Measurements from ENCODE around the gene LRP2.

LRP2 gene

DNA sequence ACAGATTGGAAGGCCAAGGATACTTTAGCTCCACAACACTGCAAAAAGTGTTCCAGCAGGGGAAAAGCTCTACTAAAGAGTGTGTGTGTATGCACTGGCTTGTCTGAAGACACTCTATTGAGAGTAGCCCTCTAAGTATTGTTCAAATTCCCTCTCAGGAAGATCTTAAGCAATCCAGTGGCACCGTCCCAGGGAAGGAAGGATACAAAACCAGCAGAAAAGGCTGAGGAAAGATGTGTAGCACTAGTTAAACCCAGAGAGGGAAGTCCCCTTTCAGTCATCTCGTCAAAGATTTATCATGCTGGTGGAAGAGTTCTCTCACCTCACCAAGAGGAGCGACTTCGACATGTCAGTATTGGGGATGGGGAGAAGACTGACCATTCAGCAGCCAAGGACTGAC lies 242.5 kb downstream of the LRP2 start:
- DNase-seq, result no peak
- no peak for ATAC-seq (replicated peaks)
- Mint-ChIP-seq H3K4me1 (ENCODE audit: low read depth in 2 of 2) (peaks cover 0 to 5% of the 10 kb centered on the region in 2 donors), H3K9me3 (peaks cover 0 to 2% of the 10 kb centered on the region in 2 donors), H3K27me3 (peaks cover 35 to 40% of the 10 kb centered on the region in 2 donors), H3K27ac (no peak overlapping the region), H3K4me3 (no peak overlapping the region), H3K36me3 (ENCODE audit: insufficient read depth) (no peaks in the 10 kb centered on the region)

DNA sequence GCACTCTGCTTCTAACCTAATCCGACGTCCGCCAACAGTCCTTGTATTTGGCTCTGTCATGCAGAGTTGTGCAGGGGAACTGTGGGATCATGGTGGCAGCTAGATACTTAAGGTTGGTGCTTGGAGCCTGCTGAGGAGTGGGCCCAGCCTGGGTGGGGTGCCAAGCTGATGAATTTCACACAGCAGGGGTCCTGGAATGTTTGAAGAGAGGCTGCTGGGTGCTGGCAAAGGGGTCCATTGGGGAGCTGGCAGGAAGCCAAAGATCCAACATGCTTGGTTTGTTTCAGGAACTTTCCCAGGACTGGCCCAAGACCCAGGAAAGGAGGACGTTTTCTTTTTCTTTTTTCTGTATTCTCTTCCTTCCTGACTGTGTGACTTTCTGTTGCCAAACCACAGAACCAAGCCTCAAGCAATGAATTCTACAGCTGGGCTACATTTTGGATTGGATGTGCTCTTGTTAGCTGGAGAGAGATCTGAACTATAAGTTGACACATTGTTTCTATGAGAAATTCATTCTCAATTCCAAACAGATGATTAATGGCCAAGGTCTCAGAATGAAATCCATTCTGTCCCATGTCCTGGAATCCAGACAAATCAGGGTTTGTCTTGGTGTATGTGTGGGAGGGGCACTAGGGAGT lies 243.1 kb downstream of the LRP2 start:
- ATAC-seq (replicated peaks) (no peak), DNase-seq (no peak)
- Mint-ChIP-seq H3K27me3 (peaks cover 30 to 40% of the 10 kb centered on the region in 2 donors), H3K4me3 (no peak overlapping the region), H3K9me3 (peaks cover 0 to 2% of the 10 kb centered on the region in 2 donors), H3K27ac (no peak overlapping the region), H3K4me1 (ENCODE audit: low read depth in 2 of 2) (peaks cover 0 to 5% of the 10 kb centered on the region in 2 donors), H3K36me3 (ENCODE audit: insufficient read depth) (no peaks in the 10 kb centered on the region)

DNA sequence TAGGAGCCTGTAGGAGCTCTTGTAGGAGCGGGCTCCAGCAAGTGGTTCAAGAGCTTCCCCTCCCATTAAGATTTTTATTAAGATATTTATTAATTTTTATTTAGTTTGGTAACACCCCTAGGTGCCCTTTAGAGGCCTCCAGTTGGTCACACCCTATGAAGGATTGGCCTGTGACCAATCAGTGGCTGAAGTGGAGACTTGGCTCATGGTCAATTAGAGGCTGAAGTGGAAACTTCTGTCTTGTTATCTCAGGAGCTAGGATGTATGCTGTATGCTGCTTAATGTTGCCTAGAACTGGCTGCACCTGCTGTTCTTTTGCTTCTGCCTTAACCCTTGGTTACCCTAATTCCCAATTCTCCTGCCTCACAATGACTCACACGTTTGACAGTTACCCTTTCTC lies 244.3 kb downstream of the LRP2 start:
- peaks cover 0 to 5% of the 10 kb centered on the region in 2 donors for H3K4me1 Mint-ChIP-seq (ENCODE audit: low read depth in 2 of 2)
- ATAC-seq (replicated peaks) (no peak), DNase-seq (no peak)
- no peaks in the 10 kb centered on the region for H3K36me3 Mint-ChIP-seq (ENCODE audit: insufficient read depth)
- no peak overlapping the region for H3K27ac Mint-ChIP-seq
- peaks cover 28 to 40% of the 10 kb centered on the region in 2 donors for H3K27me3 Mint-ChIP-seq
- no peak overlapping the region for H3K4me3 Mint-ChIP-seq
- peaks cover 0 to 2% of the 10 kb centered on the region in 2 donors for H3K9me3 Mint-ChIP-seq

DNA sequence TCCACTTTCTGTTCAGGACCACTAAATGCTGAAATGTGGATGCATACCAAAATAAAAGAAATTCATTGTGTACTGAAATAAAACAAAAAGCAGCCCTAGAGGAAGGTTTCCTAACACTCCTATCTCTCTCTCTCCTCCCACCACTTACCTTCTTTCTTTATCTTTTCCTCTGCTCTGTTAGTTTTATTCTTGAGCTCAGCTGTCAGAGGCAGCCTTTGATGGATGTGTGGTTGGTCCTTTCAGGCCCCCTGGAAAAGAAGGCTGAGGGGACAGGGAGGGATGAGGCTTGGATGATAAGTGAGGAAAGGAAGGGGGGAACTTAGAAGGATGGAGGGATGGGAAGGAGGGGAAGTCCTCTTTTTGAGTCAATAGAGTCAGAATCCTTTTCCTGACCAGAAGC lies 245.3 kb downstream of the LRP2 start:
- no peak for ATAC-seq (replicated peaks)
- H3K27me3 Mint-ChIP-seq, result peaks cover 28 to 40% of the 10 kb centered on the region in 2 donors
- DNase-seq, result no peak
- no peak overlapping the region for H3K27ac Mint-ChIP-seq
- H3K4me3 Mint-ChIP-seq, result no peak overlapping the region
- H3K4me1 Mint-ChIP-seq (ENCODE audit: low read depth in 2 of 2), result peaks cover 0 to 5% of the 10 kb centered on the region in 2 donors
- H3K36me3 Mint-ChIP-seq (ENCODE audit: insufficient read depth), result no peaks in the 10 kb centered on the region
- H3K9me3 Mint-ChIP-seq, result peaks cover 0 to 2% of the 10 kb centered on the region in 2 donors

DNA sequence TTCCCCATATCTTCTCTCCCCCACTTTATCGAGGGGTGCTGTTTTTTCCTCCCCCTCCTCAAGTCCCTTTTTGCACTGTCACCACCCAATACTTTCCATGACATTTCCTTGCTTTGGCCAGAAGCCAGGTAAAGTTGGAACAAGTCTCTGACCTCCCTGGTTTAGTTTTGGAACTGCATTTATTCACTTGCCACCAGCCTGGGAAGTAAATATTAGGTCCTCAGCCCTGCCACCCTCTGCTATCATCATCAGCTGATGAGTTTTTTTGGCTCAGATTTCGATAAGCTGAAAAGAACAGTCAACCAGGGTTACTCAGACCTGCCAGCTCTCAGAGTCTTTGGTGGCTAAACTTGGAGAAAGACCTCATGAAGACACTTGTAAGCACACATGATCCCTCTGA lies 246.0 kb downstream of the LRP2 start:
- Mint-ChIP-seq H3K27ac (no peak overlapping the region), H3K27me3 (peaks cover 22 to 40% of the 10 kb centered on the region in 2 donors), H3K9me3 (no peaks in the 10 kb centered on the region), H3K36me3 (ENCODE audit: insufficient read depth) (no peaks in the 10 kb centered on the region), H3K4me1 (ENCODE audit: low read depth in 2 of 2) (peaks cover 0 to 5% of the 10 kb centered on the region in 2 donors), H3K4me3 (no peak overlapping the region)
- no peak for DNase-seq
- no peak for ATAC-seq (replicated peaks)

DNA sequence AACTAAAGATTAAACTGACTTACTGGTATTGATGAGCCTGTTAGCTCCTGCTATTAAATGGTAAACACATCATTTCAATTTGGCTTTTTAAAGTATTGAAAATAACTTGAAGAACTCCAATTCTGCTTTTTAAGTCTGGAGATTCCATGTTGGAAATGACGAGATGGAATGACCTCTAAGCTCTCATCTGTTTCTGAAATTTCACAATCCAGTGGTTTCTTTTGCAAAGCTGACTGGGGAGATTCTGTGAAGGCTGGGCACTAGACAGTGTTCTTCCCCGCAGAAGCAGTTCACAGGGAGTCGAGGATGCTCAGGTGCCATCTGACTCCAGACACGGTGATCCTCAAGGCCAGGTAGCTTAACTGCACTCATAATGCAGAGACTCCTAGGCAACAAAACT lies 248.3 kb downstream of the LRP2 start:
- Mint-ChIP-seq H3K4me3 (no peak overlapping the region), H3K4me1 (ENCODE audit: low read depth in 2 of 2) (peaks cover 5 to 10% of the 10 kb centered on the region in 2 donors), H3K9me3 (no peaks in the 10 kb centered on the region), H3K27me3 (peaks cover 14 to 30% of the 10 kb centered on the region in 2 donors), H3K36me3 (ENCODE audit: insufficient read depth) (no peaks in the 10 kb centered on the region), H3K27ac (no peak overlapping the region)
- DNase-seq (no peak), ATAC-seq (replicated peaks) (no peak)

DNA sequence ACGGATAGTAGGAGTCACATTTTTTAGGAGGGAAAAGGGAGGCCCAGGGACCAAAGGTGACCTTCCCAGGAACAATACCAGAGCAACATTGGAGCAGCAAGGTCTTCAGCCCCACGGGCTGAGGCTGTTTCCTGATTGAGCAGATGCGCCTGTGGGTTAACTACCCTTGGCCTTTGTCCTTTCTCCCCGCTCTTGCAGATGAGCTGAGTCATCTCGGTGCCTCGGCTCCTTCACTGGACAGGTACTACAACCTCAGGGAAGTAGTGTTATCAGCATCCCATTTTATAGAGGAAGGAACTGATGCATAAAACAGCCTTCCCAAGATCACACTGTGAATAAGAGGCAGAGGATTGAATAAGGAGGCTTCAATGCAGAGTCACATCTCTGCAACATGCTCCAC lies 249.5 kb downstream of the LRP2 start:
- peaks cover 14 to 20% of the 10 kb centered on the region in 2 donors for H3K4me1 Mint-ChIP-seq (ENCODE audit: low read depth in 2 of 2)
- H3K27me3 Mint-ChIP-seq, result peaks cover 14 to 19% of the 10 kb centered on the region in 2 donors
- H3K36me3 Mint-ChIP-seq (ENCODE audit: insufficient read depth), result no peaks in the 10 kb centered on the region
- no peaks in the 10 kb centered on the region for H3K9me3 Mint-ChIP-seq
- H3K27ac Mint-ChIP-seq, result no peak overlapping the region
- no peak overlapping the region for H3K4me3 Mint-ChIP-seq
- ATAC-seq (replicated peaks), result no peak
- DNase-seq, result no peak

DNA sequence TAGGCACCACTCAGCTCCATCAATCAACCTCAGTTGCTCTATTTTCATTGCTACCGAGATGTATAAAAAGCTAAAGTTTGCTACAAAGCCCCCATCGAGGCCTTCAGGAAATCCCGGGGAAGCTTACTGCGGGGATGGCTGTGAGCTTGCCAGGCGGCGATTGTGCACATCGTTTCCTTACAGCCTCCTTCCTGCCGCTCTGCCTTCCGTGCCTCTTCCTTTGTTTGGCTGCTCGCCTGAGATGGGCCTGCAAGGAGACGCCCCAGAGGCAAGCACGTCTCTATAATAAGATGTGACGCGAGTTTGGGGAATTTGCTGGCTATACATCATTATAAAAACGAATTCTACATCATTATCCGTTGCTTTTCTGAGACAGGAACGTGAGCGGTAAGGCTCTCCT lies 251.4 kb downstream of the LRP2 start:
- H3K9me3 Mint-ChIP-seq, result no peaks in the 10 kb centered on the region
- no peak for ATAC-seq (replicated peaks)
- no peak overlapping the region for H3K4me3 Mint-ChIP-seq
- peaks cover under 1 to 1% of the 10 kb centered on the region in 2 donors for H3K27me3 Mint-ChIP-seq
- H3K36me3 Mint-ChIP-seq (ENCODE audit: insufficient read depth), result no peaks in the 10 kb centered on the region
- H3K4me1 Mint-ChIP-seq (ENCODE audit: low read depth in 2 of 2), result peaks cover 31 to 32% of the 10 kb centered on the region in 2 donors
- H3K27ac Mint-ChIP-seq, result no peak overlapping the region
- DNase-seq, result no peak

DNA sequence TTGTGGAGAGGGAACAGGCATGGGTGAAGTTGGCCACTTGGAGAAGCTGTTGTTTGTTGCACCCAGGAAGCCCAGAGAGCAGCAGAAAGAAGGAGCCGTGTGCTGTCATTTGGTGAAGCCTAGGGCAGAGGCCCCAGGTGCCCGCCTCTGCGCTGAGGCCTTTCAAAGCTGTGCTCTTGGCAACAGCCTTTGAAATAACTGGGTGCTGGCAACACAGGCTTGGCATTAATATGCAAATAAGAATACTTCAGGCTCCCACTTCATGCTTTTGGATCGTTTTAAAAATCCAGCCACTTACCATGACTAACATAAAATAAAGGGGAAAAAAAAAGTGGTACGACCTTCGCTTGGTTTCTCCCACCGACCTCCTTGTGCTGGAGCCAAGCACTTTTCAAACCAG lies 251.9 kb downstream of the LRP2 start:
- no peak for ATAC-seq (replicated peaks)
- H3K27me3 Mint-ChIP-seq, result no peaks in the 10 kb centered on the region
- no peak overlapping the region for H3K27ac Mint-ChIP-seq
- DNase-seq, result no peak
- H3K9me3 Mint-ChIP-seq, result no peaks in the 10 kb centered on the region
- peaks cover 36 to 37% of the 10 kb centered on the region in 2 donors for H3K4me1 Mint-ChIP-seq (ENCODE audit: low read depth in 2 of 2)
- H3K4me3 Mint-ChIP-seq, result no peak overlapping the region
- no peaks in the 10 kb centered on the region for H3K36me3 Mint-ChIP-seq (ENCODE audit: insufficient read depth)

DNA sequence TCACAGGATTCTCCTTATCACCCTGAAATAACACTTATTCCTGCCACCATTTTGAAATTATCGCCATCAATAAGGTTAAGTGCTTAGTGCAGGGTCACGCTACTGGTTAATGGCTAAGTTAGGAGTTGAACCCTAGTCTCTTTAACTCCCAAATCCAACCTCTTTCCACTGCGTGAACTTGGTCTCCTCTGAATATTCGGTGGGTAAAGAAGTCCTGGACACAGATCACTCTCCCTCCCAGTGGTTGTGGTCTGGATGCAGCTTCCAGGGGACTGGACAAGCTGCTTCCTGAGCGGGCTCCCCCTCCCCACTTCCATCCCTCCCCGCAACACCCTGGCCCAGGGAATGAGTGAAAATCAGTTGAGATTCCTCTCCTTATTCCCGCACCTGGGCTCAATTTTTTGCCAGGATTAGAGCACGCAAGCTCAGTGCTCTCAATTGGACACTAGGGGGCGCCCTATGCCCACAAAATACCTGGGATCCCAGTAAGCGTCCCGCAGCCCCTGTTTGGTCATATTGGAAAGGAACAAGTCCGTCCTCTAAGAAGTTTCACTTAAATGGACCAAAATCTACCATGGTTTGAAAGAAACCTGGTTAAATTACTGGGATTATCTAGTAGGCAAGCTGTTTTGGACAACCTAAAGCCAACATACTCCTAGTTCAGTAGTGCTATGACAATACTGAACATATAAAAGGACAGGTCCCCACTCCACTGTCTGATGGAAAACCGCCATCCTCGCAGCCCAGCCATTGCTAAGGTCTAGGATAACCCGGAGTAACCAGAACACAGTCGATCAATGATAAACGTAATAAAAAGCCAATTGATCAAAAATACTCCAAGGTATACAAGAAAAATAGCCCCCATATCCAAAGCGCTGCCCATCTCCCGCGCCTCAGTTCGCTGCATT lies 252.6 kb downstream of the LRP2 start:
- Mint-ChIP-seq H3K27ac (no peak overlapping the region), H3K9me3 (no peaks in the 10 kb centered on the region), H3K27me3 (no peaks in the 10 kb centered on the region), H3K4me3 (peak overlapping the region; percentile 33 to 57), H3K4me1 (ENCODE audit: low read depth in 2 of 2) (peaks cover 38 to 42% of the 10 kb centered on the region in 2 donors), H3K36me3 (ENCODE audit: insufficient read depth) (no peaks in the 10 kb centered on the region)
- ATAC-seq (replicated peaks), result peak; percentile 20
- DNase-seq, result peak; percentile 70 to 75 (median 72)

DNA sequence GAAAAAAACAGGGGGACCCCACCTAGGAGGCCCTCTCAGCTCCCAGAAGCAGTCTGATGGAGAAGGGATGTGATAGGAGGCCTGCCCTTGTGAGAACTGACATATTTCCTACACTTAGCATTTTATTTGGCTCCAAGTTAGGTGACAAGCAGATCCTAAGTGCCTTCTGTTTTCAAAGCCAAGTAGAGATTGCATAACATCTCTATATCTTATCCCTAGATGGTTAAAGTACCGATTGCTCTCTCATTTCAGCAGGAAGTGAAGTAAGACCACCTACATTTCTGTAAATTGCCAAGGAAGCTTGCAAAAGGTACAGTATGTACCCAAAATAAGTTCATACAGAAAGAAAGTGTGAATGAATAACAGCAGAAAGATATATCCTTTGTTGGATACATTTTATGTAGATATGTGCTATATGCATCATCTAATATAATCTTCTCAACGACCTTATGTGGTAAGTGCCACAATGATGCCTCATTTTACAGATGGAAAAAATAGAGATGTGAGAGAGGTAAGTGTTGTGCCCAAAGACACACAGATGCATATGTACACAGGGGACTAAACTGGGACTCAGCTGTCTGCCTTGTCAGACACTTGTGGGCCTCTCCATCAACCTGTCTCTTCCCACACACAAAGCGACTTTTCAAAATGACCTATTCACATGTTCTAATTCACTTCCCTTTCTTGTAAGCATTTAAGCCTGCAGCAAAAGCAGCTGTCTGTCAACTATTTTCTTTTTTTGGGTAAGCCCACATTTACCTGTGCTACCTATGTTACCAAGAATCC lies 254.0 kb downstream of the LRP2 start:
- Mint-ChIP-seq H3K36me3 (ENCODE audit: insufficient read depth) (no peaks in the 10 kb centered on the region), H3K27me3 (no peaks in the 10 kb centered on the region), H3K4me3 (peak overlapping the region; percentile 57 to 61), H3K4me1 (ENCODE audit: low read depth in 2 of 2) (peaks cover 47 to 51% of the 10 kb centered on the region in 2 donors), H3K27ac (peak overlapping the region; percentile 89 to 93), H3K9me3 (no peaks in the 10 kb centered on the region)
- DNase-seq (no peak), ATAC-seq (replicated peaks) (no peak)

DNA sequence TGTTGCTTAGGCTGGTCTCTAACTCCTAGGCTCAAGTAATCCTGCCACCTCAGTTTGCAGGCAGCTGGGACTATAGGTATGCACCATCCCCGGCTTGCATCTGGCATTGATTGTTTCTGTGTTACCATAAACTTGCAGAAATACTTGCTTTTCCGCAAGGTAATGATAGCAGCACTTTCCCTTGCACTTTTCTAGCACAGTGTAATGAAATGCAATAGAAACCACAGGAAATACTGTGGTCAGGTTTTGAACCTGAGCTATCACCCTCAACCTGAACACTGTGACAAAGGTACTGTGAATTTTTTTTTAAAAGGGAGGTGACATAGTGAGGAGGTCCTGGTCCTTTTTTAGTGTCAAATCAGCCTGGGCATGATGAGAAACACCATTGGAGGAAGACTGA lies 254.7 kb downstream of the LRP2 start:
- peak; percentile 38 to 47 (median 42) for DNase-seq
- Mint-ChIP-seq H3K27ac (peak overlapping the region; percentile 89 to 93), H3K4me1 (ENCODE audit: low read depth in 2 of 2) (peaks cover 52 to 55% of the 10 kb centered on the region in 2 donors), H3K36me3 (ENCODE audit: insufficient read depth) (no peaks in the 10 kb centered on the region), H3K27me3 (no peaks in the 10 kb centered on the region), H3K9me3 (no peaks in the 10 kb centered on the region), H3K4me3 (peak overlapping the region; percentile 57 to 61)
- peak; percentile 90 for ATAC-seq (replicated peaks)

All from effector memory CD8-positive, alpha-beta T cell (primary cell).